HG03159 (cell line): Measurements from ENCODE around the gene FAM47B.

Experiments used
- ATAC-seq: cut with Tn5 transposase; IDR thresholded peaks from one replicate; pipeline ENCODE4 v1.9.1; 2021; ENCODE audit warnings: mild to moderate bottlenecking, moderate library complexity; ENCODE audit not compliant: unreplicated experiment

FAM47B gene

GRCh38 chrX:34942496-34942895, at the start of gene FAM47B:
Gene FAM47B, plus strand, starts transcription at chrX:34942796. Its CDS starts 36 bp downstream, at chrX:34942832.
- ATAC-seq = no peak

GRCh38 chrX:34893741-34894140, 48.9 kb upstream of the FAM47B start:
- no peak for ATAC-seq

GRCh38 chrX:34900691-34901090, 41.9 kb upstream of the FAM47B start:
- ATAC-seq = no peak

GRCh38 chrX:34901761-34902160, 40.8 kb upstream of the FAM47B start:
- no peak for ATAC-seq

- no peak for ATAC-seq
These were observed 39.3 kb upstream of the FAM47B start for GRCh38 chrX:34903316-34903715.

- no peak for ATAC-seq
These were observed 33.4 kb upstream of the FAM47B start for GRCh38 chrX:34909151-34909550.

- ATAC-seq = no peak
These were observed 27.0 kb upstream of the FAM47B start for GRCh38 chrX:34915463-34916225.

GRCh38 chrX:34917146-34917545, 25.4 kb upstream of the FAM47B start:
- no peak for ATAC-seq

GRCh38 chrX:34918091-34918736, 24.4 kb upstream of the FAM47B start:
- ATAC-seq = no peak

- ATAC-seq = no peak
These were observed 23.7 kb upstream of the FAM47B start for GRCh38 chrX:34918856-34919255.

- no peak for ATAC-seq
These were observed 14.7 kb upstream of the FAM47B start for GRCh38 chrX:34927866-34928265.

- no peak for ATAC-seq
These were observed 639 bp downstream of the FAM47B start for GRCh38 chrX:34943235-34943634.

GRCh38 chrX:34956916-34957315, 14.3 kb downstream of the FAM47B start:
- no peak for ATAC-seq

- no peak for ATAC-seq
These were observed 19.1 kb downstream of the FAM47B start for GRCh38 chrX:34961662-34962061.

- ATAC-seq = no peak
These were observed 29.6 kb downstream of the FAM47B start for GRCh38 chrX:34972206-34972605.

GRCh38 chrX:34978171-34978570, 35.6 kb downstream of the FAM47B start:
- ATAC-seq = no peak

GRCh38 chrX:34987646-34988045, 45.0 kb downstream of the FAM47B start:
- no peak for ATAC-seq
